B cell (primary cell): ENCODE data around the gene LPCAT3. TPM values are rescaled to one million over a fixed set of nuclear protein-coding genes. Genes with fewer than 3 reads are reported as not detected.

Experiments used
- ATAC-seq: fragments of 200-7000 bp; cut with Tn5 transposase; one replicate; pipeline ENCODE4 v1.10.0; 2021; ENCODE audit warnings: low read depth, mild to moderate bottlenecking, moderate number of reproducible peaks, moderate library complexity
- CTCF ChIA-PET: fragments of 350-600 bp; sonication (Branson Sonifier 250); formaldehyde crosslinking; loops from one replicate; lab custom pipeline; 2021; ENCODE audit warnings: antibody characterized with exemption, inconsistent platforms; lab: Charles Lee
- POLR2A ChIA-PET: fragments of 350-600 bp; sonication (Branson Sonifier 250); formaldehyde crosslinking; loops from one replicate; lab custom pipeline; 2021; ENCODE audit warnings: antibody characterized with exemption; lab: Charles Lee
- DNase-seq: peaks from one replicate; pipeline ENCODE4 v3.0.0; 2013
- H2AFZ ChIP-seq: 2 replicates; pipeline ENCODE4 v1.6.1; 2012; ENCODE audit warnings: mild to moderate bottlenecking, low read depth, low read length; ENCODE audit not compliant: insufficient read depth, poor library complexity, severe bottlenecking
- H3K27ac ChIP-seq, 2 donors: 1 replicate in 1 of 2; 2 replicates in 1 of 2; pipeline ENCODE4 v1.5.1; 2012 to 2013; ENCODE audit warnings: low read length in 2 of 2, mild to moderate bottlenecking in 2 of 2, moderate library complexity in 1 of 2
- H3K27me3 ChIP-seq, 4 experiments: fragments of 200-600 bp in 1 of 4; sonication (generic) in 1 of 4; replicated peaks in 1 of 4; 1 replicate in 2 of 4; 2 replicates in 2 of 4; pipeline versions ENCODE4 v1.6.1 to v1.7.0; 2013 to 2016; ENCODE audit warnings: low read length in 3 of 4, mild to moderate bottlenecking in 2 of 4, mixed read lengths in 1 of 4, moderate library complexity in 1 of 4; ENCODE audit not compliant: insufficient read depth in 4 of 4, control insufficient read depth in 3 of 4; ENCODE audit errors: control extremely low read depth in 1 of 4
- H3K36me3 ChIP-seq, 2 experiments: replicated peaks in 1 of 2; 1 replicate in 1 of 2; 2 replicates in 1 of 2; pipeline versions ENCODE4 v1.6.1 to v1.7.1; 2013; ENCODE audit warnings: low read length in 1 of 2; ENCODE audit not compliant: insufficient read depth in 2 of 2, control insufficient read depth in 1 of 2; ENCODE audit errors: control extremely low read depth in 1 of 2, extremely low read depth in 1 of 2
- H3K4me1 ChIP-seq, 2 donors: fragments of 200-600 bp in 1 of 2; sonication (generic) in 1 of 2; 1 replicate in 1 of 2; 2 replicates in 1 of 2; pipeline versions ENCODE4 v1.5.1 to v1.6.1; 2013 to 2017; ENCODE audit warnings: low read length in 2 of 2; ENCODE audit not compliant: control insufficient read depth in 2 of 2, insufficient read depth in 2 of 2
- H3K4me2 ChIP-seq: replicated peaks from 2 replicates; pipeline ENCODE3; 2012; ENCODE audit warnings: mild to moderate bottlenecking, low read depth, low read length; ENCODE audit not compliant: poor library complexity, severe bottlenecking
- H3K4me3 ChIP-seq, 5 experiments: fragments of 200-600 bp in 1 of 5; sonication (generic) in 1 of 5; 1 replicate in 3 of 5; 2 replicates in 2 of 5; pipeline versions ENCODE4 v1.5.1 to v1.7.0; 2011 to 2016; ENCODE audit warnings: low read length in 4 of 5, mild to moderate bottlenecking in 4 of 5, low read depth in 2 of 5, control low read depth in 1 of 5, moderate library complexity in 1 of 5; ENCODE audit not compliant: insufficient read depth in 1 of 5; ENCODE audit errors: control extremely low read depth in 1 of 5, extremely low read depth in 1 of 5
- H3K79me2 ChIP-seq: fragments of 200-600 bp; sonication (generic); one replicate; pipeline ENCODE4 v1.6.0; 2016; ENCODE audit warnings: low read length; ENCODE audit not compliant: control insufficient read depth, insufficient read depth
- H3K9ac ChIP-seq: fragments of 200-600 bp; sonication (generic); 2 replicates; pipeline ENCODE4 v1.6.1; 2017; ENCODE audit warnings: mild to moderate bottlenecking, low read length, moderate library complexity
- H3K9me3 ChIP-seq, 3 donors: one replicate each; pipeline versions ENCODE4 v1.6.1 to v1.7.1; 2013; ENCODE audit warnings: low read length in 2 of 3; ENCODE audit not compliant: control insufficient read depth in 2 of 3, insufficient read depth in 1 of 3; ENCODE audit errors: control extremely low read depth in 1 of 3
- H4K20me1 ChIP-seq: 2 replicates; pipeline ENCODE4 v1.6.0; 2012; ENCODE audit warnings: mild to moderate bottlenecking, low read length; ENCODE audit not compliant: insufficient read depth, control insufficient read depth, poor library complexity, severe bottlenecking
- H3K27ac Mint-ChIP-seq: one replicate; pipeline ENCODE4 v1.8.0; 2021; ENCODE audit warnings: mixed read lengths
- H3K27me3 Mint-ChIP-seq: one replicate; pipeline ENCODE4 v1.8.0; 2021; ENCODE audit warnings: mixed read lengths
- H3K4me1 Mint-ChIP-seq: one replicate; pipeline ENCODE4 v1.8.0; 2021; ENCODE audit warnings: mixed read lengths
- H3K4me3 Mint-ChIP-seq: one replicate; pipeline ENCODE4 v1.8.0; 2021; ENCODE audit warnings: mixed read lengths
- H3K9me3 Mint-ChIP-seq: one replicate; pipeline ENCODE4 v1.8.0; 2022; ENCODE audit warnings: mixed read lengths; ENCODE audit not compliant: insufficient read depth
- EZH2 ChIP-seq: IDR thresholded peaks from 2 replicates; pipeline ENCODE4 v1.6.1; 2012; ENCODE audit warnings: borderline replicate concordance, low read depth, mild to moderate bottlenecking, moderate library complexity, low read length; ENCODE audit not compliant: insufficient read depth, poor library complexity, severe bottlenecking
- WGBS: methylation state at CpG from one replicate; pipeline ENCODE4 v1.1.5; 2013; ENCODE audit warnings: missing lambda C conversion rate; ENCODE audit not compliant: insufficient coverage; 5-methylcytosine and 5-hydroxymethylcytosine counted together
- intact Hi-C: fragments of 100-400 bp; cut with micrococcal nuclease; formaldehyde crosslinking; loops from one replicate; pipeline ENCODE4 v1.10.0; 2022
- polyA plus RNA-seq: library from polyadenylated mRNA; depleted of rRNA; stranded (reverse); fragments of >200 nt; gene quantifications from 2 replicates; pipeline ENCODE4 v1.2.3, GENCODE V29; 2012
- total RNA-seq, 2 donors: library from RNA; stranded (reverse); fragments of 120-200 nt in 1 of 2; gene quantifications; 1 replicate in 1 of 2; 2 replicates in 1 of 2; pipeline versions ENCODE4 v1.2.3 to v1.2.4, GENCODE V29; 2013 to 2022
- TF ChIP-seq, protein P1 (sequence below): fragments of 200-600 bp; IDR thresholded peaks from one replicate; pipeline ENCODE4 v1.8.0; 2022; ENCODE audit warnings: antibody characterized with exemption, mild to moderate bottlenecking

The LPCAT3 gene
- total and polyA plus RNA-seq, 2 donors (not counting 1 experiment from before 2014, with no cell fraction given), result 17.6 to 26.2 TPM

DNA sequence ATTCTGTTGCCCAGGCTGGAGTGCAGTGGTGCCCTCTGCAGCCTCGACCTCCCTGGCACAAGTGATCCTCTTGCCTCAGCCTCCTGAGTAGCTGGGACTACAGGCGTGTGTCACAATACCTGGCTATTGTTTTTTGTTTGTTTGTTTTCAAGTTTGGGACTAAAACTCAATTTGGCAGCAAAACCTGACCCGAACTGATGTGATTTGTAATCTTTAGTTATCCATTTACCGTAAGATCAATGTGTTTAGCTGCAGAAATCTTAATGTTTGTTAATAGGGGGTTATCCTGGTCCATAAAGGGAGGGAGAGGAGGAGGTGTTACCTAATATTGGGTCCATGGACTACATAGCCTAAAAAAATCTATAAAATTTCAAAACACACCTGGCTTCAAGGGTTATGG, 41.5 kb upstream of the LPCAT3 start:
- Histone ChIP-seq H3K9me3 (no peaks in the 10 kb centered on the region), H3K4me3 (no peak overlapping the region), H4K20me1 (no peaks in the 10 kb centered on the region), H3K36me3 (no peaks in the 10 kb centered on the region), H2AFZ (no peak overlapping the region), H3K9ac (no peak overlapping the region), H3K79me2 (no peaks in the 10 kb centered on the region), H3K4me2 (no peak overlapping the region), H3K27me3 (peaks cover 0 to 15% (median 0%) of the 10 kb centered on the region in 4 experiments), H3K27ac (no peak overlapping the region), H3K4me1 (no peaks in the 10 kb centered on the region)
- no peak overlapping the region for H3K4me3 Mint-ChIP-seq
- no peaks in the 10 kb centered on the region for H3K9me3 Mint-ChIP-seq
- ChIA-PET POLR2A (no interaction called here), CTCF (no interaction called here)
- H3K27me3 Mint-ChIP-seq, result peaks cover 50% of the 10 kb centered on the region
- ATAC-seq (no peak), DNase-seq (no peak)
- 90% methylated on average over 3 of the region's 4 CpGs for WGBS
- TF ChIP-seq, protein P1, sequence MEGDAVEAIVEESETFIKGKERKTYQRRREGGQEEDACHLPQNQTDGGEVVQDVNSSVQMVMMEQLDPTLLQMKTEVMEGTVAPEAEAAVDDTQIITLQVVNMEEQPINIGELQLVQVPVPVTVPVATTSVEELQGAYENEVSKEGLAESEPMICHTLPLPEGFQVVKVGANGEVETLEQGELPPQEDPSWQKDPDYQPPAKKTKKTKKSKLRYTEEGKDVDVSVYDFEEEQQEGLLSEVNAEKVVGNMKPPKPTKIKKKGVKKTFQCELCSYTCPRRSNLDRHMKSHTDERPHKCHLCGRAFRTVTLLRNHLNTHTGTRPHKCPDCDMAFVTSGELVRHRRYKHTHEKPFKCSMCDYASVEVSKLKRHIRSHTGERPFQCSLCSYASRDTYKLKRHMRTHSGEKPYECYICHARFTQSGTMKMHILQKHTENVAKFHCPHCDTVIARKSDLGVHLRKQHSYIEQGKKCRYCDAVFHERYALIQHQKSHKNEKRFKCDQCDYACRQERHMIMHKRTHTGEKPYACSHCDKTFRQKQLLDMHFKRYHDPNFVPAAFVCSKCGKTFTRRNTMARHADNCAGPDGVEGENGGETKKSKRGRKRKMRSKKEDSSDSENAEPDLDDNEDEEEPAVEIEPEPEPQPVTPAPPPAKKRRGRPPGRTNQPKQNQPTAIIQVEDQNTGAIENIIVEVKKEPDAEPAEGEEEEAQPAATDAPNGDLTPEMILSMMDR, result no peak
- no peak for TF ChIP-seq EZH2
- H3K27ac Mint-ChIP-seq, result no peak overlapping the region
- intact Hi-C loops, result no loop called here
- H3K4me1 Mint-ChIP-seq, result no peaks in the 10 kb centered on the region

DNA sequence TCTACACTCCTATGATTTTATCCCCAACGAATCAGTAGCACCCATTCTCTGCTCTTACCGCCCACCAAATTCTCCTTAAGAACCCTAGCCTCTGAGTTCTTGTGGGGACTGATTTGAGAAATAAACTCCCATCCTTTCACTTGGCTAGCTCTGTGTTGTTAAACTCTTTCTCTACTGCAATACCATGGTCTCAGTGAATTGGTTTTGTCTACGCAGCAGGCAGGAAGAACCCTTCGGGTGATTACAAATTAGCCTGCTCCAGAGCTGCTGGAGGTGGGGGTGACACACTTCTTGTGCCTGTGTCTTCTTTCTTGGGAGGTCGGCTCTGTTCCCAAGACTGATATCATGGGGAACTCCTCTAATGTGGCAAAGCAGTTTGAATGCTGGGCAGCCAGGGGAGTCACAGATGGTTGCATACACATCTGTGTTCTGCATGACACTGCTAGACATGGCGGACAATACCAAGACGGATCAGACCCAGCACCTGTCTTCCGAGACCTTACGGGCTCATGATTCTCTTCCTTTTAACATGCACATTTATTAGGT, 40.6 kb upstream of the LPCAT3 start:
- no peaks in the 10 kb centered on the region for H3K9me3 Mint-ChIP-seq
- H3K4me1 Mint-ChIP-seq, result no peaks in the 10 kb centered on the region
- no peak overlapping the region for H3K27ac Mint-ChIP-seq
- Histone ChIP-seq H3K9me3 (no peaks in the 10 kb centered on the region), H2AFZ (no peak overlapping the region), H3K4me1 (no peaks in the 10 kb centered on the region), H3K27ac (no peak overlapping the region), H3K9ac (no peak overlapping the region), H3K36me3 (no peaks in the 10 kb centered on the region), H3K79me2 (no peaks in the 10 kb centered on the region), H4K20me1 (no peaks in the 10 kb centered on the region), H3K4me2 (no peak overlapping the region), H3K4me3 (no peak overlapping the region), H3K27me3 (peaks cover 0 to 15% (median 2%) of the 10 kb centered on the region in 4 experiments)
- no peak for TF ChIP-seq EZH2
- TF ChIP-seq, protein P1, result no peak
- ChIA-PET POLR2A (no interaction called here), CTCF (no interaction called here)
- no peak overlapping the region for H3K4me3 Mint-ChIP-seq
- DNase-seq, result no peak
- intact Hi-C loops, result no loop called here
- 100% methylated on average over 1 of the region's 9 CpGs for WGBS
- peaks cover 54% of the 10 kb centered on the region for H3K27me3 Mint-ChIP-seq
- no peak for ATAC-seq
